ENCODE results near the gene GSN.

GSN gene

DNA sequence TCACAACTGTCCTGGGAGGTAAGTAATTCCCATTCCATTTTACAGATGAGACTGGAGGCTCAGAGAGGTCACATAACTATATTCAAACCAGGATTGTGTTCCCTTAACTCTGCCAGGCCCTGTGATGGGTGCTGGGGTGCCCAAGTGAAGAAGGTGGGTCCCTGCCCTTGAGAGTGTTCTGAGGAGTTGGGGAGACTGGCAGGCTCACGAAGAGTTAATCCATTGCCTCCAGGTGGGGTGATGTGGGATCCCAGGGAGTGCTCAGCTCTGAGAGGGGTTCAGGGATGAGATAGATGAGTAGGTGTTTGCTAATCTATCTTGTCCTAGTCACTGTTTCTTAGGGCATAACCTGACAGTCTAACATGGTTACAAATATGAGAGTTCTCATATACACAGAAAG is 36.7 kb downstream of the GSN start:
- Histone ChIP-seq H3K4me1 (ENCODE audit: insufficient read depth, low read length) (no peaks in the 10 kb centered on the region), H3K36me3 (ENCODE audit: insufficient read depth, low read length) (no peaks in the 10 kb centered on the region), H3K9ac (ENCODE audit: low read depth, low read length) (no peak overlapping the region), H3K9me3 (ENCODE audit: control insufficient read depth, insufficient read depth, low read length) (no peaks in the 10 kb centered on the region)

DNA sequence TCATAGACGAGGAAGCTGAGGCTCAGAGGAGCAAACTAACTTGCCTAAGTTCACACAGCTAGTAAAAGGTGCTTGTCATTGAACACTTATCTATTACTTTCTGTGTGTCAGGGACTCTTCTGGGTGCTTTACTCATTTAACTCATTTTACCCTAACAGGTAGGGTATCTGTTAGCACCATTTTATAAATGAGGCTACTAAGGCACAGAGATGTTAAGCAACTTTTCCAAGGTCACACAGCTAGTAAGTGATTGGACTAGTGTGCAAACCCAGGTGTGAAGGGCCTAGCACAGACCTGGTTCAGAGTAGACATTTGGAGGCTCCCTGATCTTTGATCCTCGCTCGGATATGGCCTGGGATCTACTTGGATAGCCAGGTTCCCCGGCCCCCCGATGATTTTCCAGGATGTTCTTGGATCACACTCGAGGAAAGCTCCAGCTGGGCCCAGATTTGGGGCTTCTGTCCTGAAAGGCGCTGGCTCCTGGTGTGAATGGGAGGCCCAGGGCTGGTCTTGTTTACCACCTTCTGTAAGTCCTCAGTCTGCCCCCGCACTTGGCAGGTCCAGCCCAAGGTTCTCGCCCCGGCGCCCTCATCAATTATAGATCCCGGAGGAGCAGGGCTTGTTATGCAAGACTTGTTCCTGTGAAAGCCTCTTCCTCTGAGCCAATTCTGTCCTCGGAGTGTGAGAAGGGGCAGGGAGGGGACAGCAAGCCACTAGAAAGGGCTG is 37.5 kb downstream of the GSN start:
- H3K4me1 ChIP-seq (ENCODE audit: insufficient read depth, low read length), result no peaks in the 10 kb centered on the region
- no peak overlapping the region for H3K9ac ChIP-seq (ENCODE audit: low read depth, low read length)
- no peaks in the 10 kb centered on the region for H3K36me3 ChIP-seq (ENCODE audit: insufficient read depth, low read length)
- no peaks in the 10 kb centered on the region for H3K9me3 ChIP-seq (ENCODE audit: control insufficient read depth, insufficient read depth, low read length)

DNA sequence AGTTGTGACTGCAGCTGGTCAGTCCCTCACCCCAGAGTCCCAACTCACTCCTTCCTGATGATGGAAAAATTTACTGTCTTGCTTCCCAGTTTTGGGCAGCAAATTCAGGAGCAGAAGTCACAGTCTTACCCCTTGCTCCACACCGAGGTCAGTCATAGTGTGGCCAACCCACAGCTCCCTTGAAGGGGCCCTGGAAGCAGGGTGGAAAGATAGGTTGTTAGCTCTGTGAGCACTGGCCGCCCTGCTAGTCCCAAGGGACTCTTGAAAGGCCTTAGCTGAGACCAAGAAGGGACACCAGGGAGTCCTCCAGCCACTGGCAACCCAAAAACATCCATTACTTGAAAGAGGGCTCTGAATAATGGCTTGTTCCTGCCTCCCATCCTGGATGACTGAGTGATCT is 40.0 kb downstream of the GSN start:
- no peaks in the 10 kb centered on the region for H3K36me3 ChIP-seq (ENCODE audit: insufficient read depth, low read length)

DNA sequence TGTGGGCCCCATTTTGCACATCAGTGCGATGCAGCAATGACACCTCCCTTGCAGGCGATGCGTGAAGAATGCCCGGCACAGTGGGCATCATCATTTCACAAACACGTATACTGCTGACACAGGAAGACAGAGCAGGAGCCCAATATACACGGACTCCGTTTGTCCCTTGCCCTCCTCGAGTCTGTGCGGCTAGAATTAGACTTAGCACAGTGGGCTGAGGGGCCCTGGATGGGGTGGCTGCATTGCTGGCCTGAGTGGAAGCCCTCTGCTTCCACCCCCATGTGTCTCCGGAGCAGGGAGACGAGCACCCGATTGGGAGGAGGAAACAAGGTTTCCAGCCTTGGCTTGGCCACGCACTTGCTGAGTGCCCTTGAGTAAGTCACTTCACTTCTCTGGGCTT is 40.8 kb downstream of the GSN start:
- H3K4me1 ChIP-seq (ENCODE audit: insufficient read depth, low read length), result no peaks in the 10 kb centered on the region
- no peaks in the 10 kb centered on the region for H3K36me3 ChIP-seq (ENCODE audit: insufficient read depth, low read length)
- no peaks in the 10 kb centered on the region for H3K9me3 ChIP-seq (ENCODE audit: control insufficient read depth, insufficient read depth, low read length)
- H3K9ac ChIP-seq (ENCODE audit: low read depth, low read length), result no peak overlapping the region

More for the DNA sequence above, 40.0 kb downstream of the GSN start:
- Histone ChIP-seq H3K4me1 (ENCODE audit: insufficient read depth, low read length) (no peaks in the 10 kb centered on the region), H3K9ac (ENCODE audit: low read depth, low read length) (no peak overlapping the region), H3K9me3 (ENCODE audit: control insufficient read depth, insufficient read depth, low read length) (no peaks in the 10 kb centered on the region)

DNA sequence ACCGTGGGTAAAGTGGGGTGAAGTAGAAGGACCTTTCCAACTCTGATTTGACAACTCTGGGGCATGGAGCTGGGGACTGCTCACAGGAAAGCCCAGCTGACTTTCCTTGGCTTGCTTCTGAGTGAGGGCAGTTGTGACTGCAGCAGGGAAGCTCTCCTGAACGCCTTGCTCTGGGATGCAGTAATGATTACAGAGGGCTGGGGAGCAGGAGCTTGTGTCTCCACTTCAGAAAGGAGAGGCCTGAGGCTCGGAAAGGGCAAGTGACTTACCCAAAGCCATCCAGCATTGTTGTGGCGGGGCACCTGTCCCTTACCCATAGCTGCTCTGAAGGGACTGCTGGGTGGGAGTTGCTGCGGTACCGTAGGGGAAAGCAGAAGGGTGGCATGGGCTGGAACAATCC is 41.2 kb downstream of the GSN start:
- no peaks in the 10 kb centered on the region for H3K4me1 ChIP-seq (ENCODE audit: insufficient read depth, low read length)
- no peaks in the 10 kb centered on the region for H3K36me3 ChIP-seq (ENCODE audit: insufficient read depth, low read length)
- H3K9me3 ChIP-seq (ENCODE audit: control insufficient read depth, insufficient read depth, low read length), result no peaks in the 10 kb centered on the region
- no peak overlapping the region for H3K9ac ChIP-seq (ENCODE audit: low read depth, low read length)

DNA sequence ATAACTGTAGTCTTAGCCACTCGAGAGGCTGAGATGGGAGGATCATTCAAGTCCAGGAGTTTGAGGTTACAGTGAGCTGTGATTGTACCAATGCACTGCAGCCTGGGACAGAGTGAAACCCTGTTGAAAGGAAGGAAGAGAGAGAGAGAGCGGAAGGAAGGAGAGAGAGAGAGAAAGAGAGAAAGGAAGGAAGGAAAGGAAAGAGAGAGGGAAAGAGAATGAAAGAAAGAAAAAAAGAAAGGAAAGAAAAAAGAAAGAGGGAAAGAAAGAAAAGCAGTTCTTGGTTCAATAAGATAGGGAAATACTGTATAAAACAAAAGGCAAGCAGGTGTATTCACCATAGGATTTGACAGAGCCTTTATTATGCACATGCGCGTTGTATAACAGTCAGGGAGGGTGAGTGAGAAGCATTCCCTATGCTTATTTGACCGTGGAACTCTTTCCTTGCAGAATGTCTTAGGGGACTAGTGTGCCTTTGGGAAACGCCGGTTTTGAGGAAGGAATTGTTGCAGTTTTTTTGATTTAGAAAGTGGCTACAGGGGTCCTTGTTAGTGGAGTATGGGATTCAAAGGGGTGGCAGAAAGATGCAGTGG is 42.0 kb downstream of the GSN start:
- Histone ChIP-seq H3K9ac (ENCODE audit: low read depth, low read length) (no peak overlapping the region), H3K9me3 (ENCODE audit: control insufficient read depth, insufficient read depth, low read length) (no peaks in the 10 kb centered on the region), H3K36me3 (ENCODE audit: insufficient read depth, low read length) (no peaks in the 10 kb centered on the region), H3K4me1 (ENCODE audit: insufficient read depth, low read length) (no peaks in the 10 kb centered on the region)

DNA sequence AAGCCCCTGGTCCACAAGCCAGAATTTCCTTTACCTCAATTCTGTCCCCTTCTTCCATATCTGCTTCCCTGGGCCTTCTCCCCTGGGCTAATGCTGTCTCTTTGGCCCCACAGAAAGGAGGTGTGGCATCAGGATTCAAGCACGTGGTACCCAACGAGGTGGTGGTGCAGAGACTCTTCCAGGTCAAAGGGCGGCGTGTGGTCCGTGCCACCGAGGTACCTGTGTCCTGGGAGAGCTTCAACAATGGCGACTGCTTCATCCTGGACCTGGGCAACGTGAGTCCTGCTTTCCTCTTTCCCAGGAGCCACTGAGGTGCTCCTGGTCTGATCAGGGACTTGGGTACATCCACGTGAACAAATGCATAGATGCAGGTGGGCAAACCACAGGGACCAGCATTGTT is 42.6 kb downstream of the GSN start:
- H3K9me3 ChIP-seq (ENCODE audit: control insufficient read depth, insufficient read depth, low read length), result no peaks in the 10 kb centered on the region
- H3K4me1 ChIP-seq (ENCODE audit: insufficient read depth, low read length), result no peaks in the 10 kb centered on the region
- no peak overlapping the region for H3K9ac ChIP-seq (ENCODE audit: low read depth, low read length)
- no peaks in the 10 kb centered on the region for H3K36me3 ChIP-seq (ENCODE audit: insufficient read depth, low read length)

DNA sequence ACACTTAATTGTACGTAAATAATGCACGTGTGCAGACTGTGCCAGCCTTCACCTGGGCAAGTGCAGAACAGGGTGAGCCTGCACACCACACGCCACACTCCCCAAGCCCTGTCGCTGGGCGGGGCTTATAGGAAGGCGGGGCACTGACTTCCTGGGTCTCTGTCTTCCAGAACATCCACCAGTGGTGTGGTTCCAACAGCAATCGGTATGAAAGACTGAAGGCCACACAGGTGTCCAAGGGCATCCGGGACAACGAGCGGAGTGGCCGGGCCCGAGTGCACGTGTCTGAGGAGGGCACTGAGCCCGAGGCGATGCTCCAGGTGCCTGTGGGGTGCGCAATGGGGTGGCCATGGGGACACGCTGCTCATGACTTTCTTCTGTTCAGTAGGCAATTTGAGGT is 44.2 kb downstream of the GSN start:
- Histone ChIP-seq H3K9ac (ENCODE audit: low read depth, low read length) (no peak overlapping the region), H3K4me1 (ENCODE audit: insufficient read depth, low read length) (no peaks in the 10 kb centered on the region), H3K9me3 (ENCODE audit: control insufficient read depth, insufficient read depth, low read length) (no peaks in the 10 kb centered on the region), H3K36me3 (ENCODE audit: insufficient read depth, low read length) (no peaks in the 10 kb centered on the region)

DNA sequence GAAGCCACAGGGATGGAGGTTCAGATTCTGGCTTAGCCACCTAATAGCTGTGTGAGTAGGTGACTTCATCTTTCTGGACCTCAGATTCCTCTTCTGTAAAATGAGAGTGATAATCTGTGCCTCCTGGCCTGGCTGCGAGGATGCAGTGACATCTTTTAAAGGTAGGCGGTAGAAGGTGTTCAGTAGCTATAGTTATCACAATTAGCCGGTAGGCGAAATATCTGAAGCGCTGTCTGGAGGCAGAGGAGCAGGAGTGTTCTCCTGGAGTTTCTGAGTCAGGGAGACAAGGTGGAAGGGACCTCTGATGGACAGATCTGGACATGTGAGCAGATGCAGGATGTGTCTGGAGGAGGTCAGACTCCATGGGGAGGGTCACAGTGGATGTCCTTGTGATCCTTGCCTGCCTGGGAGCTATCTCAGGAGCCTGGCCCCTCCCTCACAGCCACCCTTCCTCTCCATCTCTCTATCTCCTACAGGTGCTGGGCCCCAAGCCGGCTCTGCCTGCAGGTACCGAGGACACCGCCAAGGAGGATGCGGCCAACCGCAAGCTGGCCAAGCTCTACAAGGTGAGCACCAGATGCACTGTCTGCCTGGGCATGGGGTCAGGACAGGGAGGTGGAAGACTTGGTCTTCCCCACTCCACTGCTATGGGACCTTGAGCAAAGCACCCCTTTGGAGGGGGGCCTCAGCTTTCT is 45.6 kb downstream of the GSN start:
- H3K9me3 ChIP-seq (ENCODE audit: control insufficient read depth, insufficient read depth, low read length), result no peaks in the 10 kb centered on the region
- H3K4me1 ChIP-seq (ENCODE audit: insufficient read depth, low read length), result no peaks in the 10 kb centered on the region
- no peak overlapping the region for H3K9ac ChIP-seq (ENCODE audit: low read depth, low read length)
- no peaks in the 10 kb centered on the region for H3K36me3 ChIP-seq (ENCODE audit: insufficient read depth, low read length)

DNA sequence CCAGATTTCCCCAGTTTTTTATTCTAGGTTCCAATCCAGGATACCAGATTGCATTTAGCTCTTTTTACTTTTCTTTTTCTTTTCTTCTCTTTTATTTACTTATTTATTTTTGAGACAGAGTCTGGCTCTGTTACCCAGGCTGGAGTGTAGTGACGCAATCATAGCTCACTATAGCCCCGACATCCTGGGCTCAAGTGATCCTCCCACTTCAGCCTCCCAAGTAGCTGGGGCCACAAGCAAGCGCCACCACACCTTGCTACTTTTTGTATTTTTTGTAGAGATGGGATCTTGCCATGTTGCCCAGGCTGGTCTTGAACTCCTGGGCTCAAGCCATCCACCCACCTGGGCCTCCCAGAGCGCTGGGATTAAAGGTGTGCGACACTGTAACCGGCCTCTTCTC is 48.4 kb downstream of the GSN start:
- Histone ChIP-seq H3K4me1 (ENCODE audit: insufficient read depth, low read length) (no peaks in the 10 kb centered on the region), H3K36me3 (ENCODE audit: insufficient read depth, low read length) (no peaks in the 10 kb centered on the region), H3K9ac (ENCODE audit: low read depth, low read length) (no peak overlapping the region), H3K9me3 (ENCODE audit: control insufficient read depth, insufficient read depth, low read length) (no peaks in the 10 kb centered on the region)

DNA sequence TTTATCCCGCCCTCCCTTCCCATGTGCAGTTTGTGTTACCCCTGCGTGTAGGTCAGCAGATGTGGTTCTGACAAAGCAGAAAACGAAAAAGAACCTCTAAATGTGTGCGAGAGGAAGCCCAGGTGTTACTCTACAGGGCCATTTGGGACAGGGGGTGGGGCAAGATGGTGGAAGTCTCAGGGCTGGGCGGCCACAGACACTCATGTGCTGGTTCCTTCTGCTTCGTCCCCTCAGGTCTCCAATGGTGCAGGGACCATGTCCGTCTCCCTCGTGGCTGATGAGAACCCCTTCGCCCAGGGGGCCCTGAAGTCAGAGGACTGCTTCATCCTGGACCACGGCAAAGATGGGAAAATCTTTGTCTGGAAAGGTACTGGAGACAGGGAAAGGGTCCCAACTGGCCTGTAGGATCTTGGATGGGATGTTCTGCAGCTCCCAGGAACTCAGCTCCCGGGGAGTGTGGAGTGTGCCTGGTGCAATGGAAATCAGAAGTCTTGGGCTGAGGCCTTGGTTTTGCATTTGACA is 49.0 kb downstream of the GSN start:
- H3K9me3 ChIP-seq (ENCODE audit: control insufficient read depth, insufficient read depth, low read length), result no peaks in the 10 kb centered on the region
- no peak overlapping the region for H3K9ac ChIP-seq (ENCODE audit: low read depth, low read length)
- no peaks in the 10 kb centered on the region for H3K36me3 ChIP-seq (ENCODE audit: insufficient read depth, low read length)
- H3K4me1 ChIP-seq (ENCODE audit: insufficient read depth, low read length), result no peaks in the 10 kb centered on the region

DNA sequence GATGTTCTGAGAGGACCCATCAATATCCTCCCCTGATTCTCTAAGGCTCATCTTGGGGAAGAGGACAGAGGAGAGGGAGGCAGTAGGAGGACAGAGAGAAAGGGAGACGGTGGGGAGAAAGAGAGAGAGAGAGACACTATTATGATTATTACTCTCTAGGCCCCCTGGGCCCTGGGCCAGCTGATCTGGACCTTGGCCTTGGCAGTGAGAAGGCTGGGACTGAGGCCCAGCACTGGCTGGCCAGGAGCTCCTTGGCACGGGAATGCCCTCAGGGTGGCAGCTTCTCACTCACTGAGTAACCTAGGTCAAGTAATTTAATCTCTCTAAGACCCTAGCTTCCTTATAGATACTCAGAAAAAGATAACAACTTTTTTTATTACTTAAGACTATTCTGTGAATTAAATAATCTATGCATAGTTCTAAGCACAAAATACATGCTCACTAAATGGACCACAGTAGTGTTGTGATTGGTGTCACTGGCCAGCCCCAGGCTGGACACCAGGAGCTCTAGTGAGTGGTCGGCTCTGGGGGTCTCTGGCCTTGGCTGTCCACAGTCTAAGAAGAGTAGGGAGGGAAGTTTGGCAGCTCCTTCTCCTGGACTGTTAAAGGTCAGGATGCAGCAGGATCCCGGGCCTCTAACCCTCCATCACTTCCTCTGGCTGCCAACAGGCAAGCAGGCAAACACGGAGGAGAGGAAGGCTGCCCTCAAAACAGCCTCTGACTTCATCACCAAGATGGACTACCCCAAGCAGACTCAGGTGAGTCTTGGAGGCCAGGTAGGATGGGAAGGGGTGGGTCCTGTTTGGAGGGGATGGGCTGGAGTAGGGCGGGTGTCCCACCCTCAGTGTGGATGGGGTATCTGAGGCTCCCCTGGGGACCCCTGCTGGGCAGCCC is 50.0 kb downstream of the GSN start:
- Histone ChIP-seq H3K9ac (ENCODE audit: low read depth, low read length) (no peak overlapping the region), H3K4me1 (ENCODE audit: insufficient read depth, low read length) (no peaks in the 10 kb centered on the region), H3K36me3 (ENCODE audit: insufficient read depth, low read length) (no peaks in the 10 kb centered on the region), H3K9me3 (ENCODE audit: control insufficient read depth, insufficient read depth, low read length) (no peaks in the 10 kb centered on the region)

DNA sequence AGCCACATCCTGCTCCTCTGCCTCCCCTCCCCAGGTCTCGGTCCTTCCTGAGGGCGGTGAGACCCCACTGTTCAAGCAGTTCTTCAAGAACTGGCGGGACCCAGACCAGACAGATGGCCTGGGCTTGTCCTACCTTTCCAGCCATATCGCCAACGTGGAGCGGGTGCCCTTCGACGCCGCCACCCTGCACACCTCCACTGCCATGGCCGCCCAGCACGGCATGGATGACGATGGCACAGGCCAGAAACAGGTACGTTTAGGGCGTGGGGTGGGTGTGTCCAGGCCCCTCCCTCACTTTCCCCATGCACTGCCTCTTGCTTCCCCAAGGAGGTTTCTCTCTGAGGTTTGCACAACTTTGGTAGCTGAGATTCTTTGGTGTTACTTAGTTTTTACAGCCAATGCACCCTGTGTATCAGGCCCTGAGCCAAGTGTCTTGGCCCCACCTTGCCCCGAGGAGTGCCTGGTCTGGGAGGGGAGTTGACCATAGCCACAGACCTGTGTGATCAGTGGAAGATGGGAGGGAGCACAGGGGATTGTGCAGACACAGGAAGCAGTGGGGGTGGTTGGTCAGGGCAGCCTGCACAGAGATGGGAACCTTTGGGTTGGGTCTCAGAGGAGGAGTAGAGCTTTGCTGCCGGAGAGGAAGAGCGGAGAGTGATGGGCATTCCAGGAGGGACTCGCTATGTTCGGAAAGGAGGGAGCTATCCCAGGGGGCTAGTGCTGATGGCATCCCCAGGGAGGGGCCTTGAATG is 50.8 kb downstream of the GSN start:
- no peaks in the 10 kb centered on the region for H3K36me3 ChIP-seq (ENCODE audit: insufficient read depth, low read length)
- H3K9ac ChIP-seq (ENCODE audit: low read depth, low read length), result no peak overlapping the region; the same call in 1 of the 2 replicates
- H3K9me3 ChIP-seq (ENCODE audit: control insufficient read depth, insufficient read depth, low read length), result no peaks in the 10 kb centered on the region
- no peaks in the 10 kb centered on the region for H3K4me1 ChIP-seq (ENCODE audit: insufficient read depth, low read length)

DNA sequence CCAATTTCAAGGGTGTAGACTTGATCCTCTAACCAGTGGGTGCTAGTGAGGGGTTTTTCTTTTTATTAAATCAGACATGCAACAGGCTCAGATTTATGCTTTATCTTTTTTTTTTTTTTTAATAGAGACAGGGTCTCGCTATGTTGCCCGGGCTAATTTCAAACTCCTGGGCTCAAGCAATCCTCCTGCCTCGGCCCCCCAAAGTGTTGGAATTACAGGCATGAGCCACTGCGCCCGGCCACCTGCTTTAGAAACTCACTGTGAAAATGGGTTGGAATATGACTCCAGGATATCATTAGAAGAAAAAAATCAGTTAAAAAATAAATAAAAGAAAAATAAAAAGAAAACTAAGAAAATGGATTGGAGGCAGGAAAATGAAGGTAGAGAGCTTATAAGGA is 51.4 kb downstream of the GSN start:
- Histone ChIP-seq H3K9ac (ENCODE audit: low read depth, low read length) (no peak overlapping the region), H3K9me3 (ENCODE audit: control insufficient read depth, insufficient read depth, low read length) (no peaks in the 10 kb centered on the region), H3K4me1 (ENCODE audit: insufficient read depth, low read length) (no peaks in the 10 kb centered on the region), H3K36me3 (ENCODE audit: insufficient read depth, low read length) (no peaks in the 10 kb centered on the region)
